Activated CD4-positive, alpha-beta T cell treated with anti-CD3 and anti-CD28 coated beads, Interleukin-10, Interleukin-2, amounts not matched to agents 100 ng/mL and 50 ng/mL, durations not matched to agents 16 hours and 8 hours (primary cell): ENCODE data around the gene SLC25A48.
A peak's percentile ranks its signal among the peaks of the same experiment; 100 is the strongest.

Experiments used
- DNase-seq: peaks from one replicate; pipeline ENCODE4 v3.0.0-alpha.2; 2020

SLC25A48 gene

GRCh38 chr5:135861641-135862040 is 27.2 kb downstream of the SLC25A48 start:
- DNase-seq: no peak

GRCh38 chr5:135862086-135862485 is 27.6 kb downstream of the SLC25A48 start:
- no peak for DNase-seq

DNA sequence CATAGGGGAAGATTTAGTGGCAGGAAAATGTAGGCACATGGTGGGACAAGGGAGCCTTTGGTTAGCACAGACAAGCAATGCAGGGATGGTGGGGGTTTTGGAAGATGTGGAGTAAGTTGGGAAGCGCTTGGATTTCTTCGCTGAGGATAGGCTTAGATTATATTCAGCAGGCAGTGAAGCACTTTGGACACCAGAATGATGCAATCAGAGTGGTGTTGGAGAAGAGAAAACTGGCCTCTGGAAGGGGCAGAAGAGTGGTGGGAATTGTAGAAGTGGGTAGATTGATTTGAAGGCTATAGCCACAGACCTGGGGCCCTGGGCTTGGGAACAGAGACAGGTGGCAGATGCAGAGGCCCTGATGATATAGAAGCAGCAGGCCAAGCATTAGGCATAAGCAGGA is 28.3 kb downstream of the SLC25A48 start:
- DNase-seq: no peak

DNA sequence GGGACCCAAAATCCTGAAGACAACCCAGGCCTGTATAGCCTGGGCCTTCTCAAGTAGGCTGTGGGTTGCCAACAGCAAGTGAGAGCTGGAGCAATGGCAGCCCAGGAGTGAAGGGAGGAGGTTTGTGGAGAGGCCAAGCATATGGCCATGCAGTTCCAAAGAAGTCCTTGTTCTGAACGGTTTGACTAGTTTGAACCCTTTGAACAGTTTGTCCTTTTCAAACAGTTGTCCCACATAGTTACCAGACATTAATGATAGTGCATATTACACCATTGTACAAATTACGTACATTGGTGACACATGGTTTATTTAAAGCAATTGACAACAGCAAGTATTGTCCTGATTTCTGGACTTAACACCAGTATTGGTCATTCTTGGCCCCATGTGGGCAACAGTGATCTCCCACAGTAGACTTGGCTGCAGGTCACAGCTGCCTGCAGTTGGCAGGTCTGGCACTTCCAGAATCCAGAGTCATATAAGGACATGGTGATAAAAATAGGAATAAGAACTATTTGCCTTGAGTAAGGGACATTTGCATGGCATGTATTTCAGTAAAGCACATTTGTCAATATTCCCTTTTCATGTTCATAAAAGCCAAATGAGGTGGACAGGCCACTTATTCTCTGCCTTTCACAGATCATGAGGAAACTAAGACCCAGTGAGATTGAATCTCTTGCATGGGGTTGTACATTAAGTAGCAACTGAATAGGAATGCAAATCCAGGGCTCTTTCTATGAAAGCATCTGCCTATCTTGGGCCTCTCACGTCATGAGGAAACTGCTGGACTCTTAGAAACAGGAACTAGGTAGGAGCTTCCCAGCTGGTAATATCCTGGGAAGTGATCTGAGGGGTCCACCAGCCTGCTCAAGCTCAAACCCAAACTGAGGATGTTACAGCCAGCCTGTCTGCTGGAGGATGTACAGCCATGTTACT is 30.3 kb downstream of the SLC25A48 start:
- DNase-seq: no peak

- DNase-seq: no peak
Measured at GRCh38 chr5:135866016-135866415, 31.6 kb downstream of the SLC25A48 start.

DNA sequence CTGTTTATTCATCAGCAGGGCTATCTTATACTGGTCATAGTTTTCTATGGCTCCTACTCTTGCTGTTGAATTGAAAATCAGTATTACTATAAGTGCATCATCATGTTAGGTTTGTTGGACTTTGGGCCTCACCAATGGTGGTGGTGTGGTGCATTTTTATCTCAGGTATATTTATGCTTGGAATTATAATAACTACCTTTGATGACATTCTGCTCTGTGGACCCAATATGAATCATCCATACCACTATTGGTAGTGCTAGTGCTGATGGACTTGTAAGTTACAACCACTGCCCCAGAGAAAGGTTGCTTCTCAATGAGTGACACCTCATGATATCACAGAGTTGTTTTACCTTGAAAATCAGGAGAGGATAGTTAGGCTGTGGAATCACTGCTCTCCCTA is 33.1 kb downstream of the SLC25A48 start:
- DNase-seq: no peak

DNA sequence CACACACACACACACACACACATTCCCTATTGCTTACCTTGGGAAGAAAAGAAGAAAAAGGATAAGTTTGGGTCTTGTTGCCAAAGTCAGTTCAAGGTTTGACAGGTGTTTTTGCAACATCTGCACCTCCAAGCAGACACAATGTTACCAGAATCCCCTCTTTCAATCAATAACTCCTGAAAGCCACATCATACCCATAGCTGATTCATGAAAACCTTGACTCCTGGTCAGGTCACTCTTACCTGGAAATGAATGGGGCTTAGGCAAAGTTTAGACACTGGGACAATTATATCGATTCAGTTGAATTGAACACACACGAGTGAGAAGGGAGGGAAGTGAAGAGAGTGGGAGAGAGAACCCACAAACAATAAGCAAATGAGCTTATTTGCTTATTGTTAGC is 34.2 kb downstream of the SLC25A48 start:
- no peak for DNase-seq

DNA sequence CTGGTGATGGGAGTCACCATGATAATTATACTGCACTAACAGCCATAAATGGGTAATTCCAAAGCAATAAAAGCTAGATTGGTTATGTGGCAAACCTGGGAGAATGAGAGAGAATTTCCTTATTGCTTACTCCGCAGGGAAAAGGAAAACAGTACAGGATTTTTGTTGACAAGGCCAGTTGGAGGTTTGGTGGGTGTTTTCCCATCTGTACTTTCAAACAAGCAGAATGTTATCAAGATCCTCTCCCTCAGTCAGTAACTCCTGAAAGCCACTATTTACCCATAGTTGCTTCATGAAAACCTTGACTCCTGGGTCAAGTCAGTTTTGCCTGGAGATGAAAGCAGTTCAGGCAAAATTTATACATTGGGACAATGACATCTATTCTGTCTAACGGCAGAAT is 34.8 kb downstream of the SLC25A48 start:
- no peak for DNase-seq

DNA sequence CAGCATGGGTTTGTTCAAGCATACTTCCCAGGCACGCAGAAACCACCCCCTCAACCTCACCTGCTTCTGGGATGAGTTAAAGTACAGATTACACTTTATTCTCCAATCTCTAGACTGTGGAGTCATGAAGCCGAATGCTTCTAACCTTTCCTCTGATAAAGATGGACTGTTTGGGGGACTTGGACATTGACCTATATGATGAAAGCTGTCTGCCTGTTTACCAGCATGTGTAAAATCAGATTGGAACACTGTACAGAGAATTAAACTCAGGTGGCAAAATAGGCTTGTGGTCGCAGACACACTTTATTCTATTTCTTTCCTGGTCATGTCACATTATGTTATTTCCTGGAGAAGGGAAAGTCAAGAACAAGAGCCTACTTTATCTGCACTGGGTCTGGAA is 35.5 kb downstream of the SLC25A48 start:
- DNase-seq: no peak

DNA sequence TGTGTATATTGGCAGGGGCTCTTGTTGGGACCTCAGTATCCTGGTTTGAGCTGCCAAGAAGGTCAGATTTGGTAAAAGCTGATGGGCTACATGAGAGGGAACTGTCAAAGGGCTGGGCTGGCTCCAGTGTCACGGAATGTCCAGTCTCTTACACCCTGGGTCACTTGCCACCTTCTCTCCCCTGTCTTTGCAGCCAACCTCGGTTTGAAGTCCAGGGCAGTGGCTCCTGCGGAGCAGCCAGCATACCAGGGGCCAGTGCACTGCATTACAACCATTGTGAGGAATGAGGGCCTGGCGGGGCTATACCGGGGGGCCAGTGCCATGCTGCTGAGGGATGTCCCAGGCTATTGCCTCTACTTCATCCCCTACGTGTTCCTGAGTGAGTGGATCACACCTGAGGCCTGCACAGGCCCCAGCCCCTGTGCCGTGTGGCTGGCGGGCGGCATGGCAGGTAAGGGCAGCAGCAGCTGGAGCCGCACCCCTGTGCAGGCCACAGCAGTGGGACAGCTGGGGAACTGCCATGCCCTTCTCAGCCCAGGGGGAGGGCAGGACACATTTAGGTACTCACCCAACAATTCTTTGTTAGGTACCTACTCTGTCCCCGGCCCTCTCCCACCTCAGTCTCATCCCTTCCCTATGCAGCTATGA is 36.9 kb downstream of the SLC25A48 start:
- no peak for DNase-seq

- DNase-seq: no peak
Measured at GRCh38 chr5:135873831-135874230, 39.4 kb downstream of the SLC25A48 start.

GRCh38 chr5:135874461-135874860 is 40.0 kb downstream of the SLC25A48 start:
- no peak for DNase-seq

GRCh38 chr5:135875567-135875966 is 41.1 kb downstream of the SLC25A48 start:
- no peak for DNase-seq

GRCh38 chr5:135876146-135876545 is 41.7 kb downstream of the SLC25A48 start:
- no peak for DNase-seq

DNA sequence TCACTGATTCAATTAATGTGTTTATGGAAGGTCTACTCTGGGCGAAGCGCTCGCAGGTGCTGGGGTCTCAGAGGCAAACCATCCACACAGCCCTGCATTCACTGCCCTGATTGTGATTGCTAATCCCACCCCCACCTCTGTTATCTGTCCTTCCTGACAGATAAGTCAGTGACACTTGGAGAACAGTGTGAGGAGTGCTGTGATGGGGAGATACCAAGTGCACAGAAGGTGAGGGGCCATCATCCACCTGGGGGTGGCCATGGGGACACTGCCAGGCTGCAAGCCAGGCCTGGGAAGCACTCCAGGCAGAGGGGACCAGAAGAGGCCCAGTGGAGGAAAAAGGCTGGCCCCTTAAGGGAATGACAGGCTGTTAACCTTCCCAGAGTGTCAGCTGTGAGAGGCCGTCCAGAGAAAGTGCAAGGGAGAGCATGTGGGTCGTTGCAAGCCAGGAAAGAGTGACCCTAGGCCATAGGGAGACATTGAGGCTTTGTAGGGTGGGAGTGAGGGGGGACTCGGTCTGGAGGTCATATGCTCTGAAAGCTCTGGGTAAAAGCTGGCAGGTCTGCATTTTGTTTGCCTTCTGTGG is 43.2 kb downstream of the SLC25A48 start:
- DNase-seq: no peak

GRCh38 chr5:135878156-135878620 is 43.7 kb downstream of the SLC25A48 start:
- no peak for DNase-seq

- no peak for DNase-seq
Measured at GRCh38 chr5:135879591-135879990, 45.1 kb downstream of the SLC25A48 start.

DNA sequence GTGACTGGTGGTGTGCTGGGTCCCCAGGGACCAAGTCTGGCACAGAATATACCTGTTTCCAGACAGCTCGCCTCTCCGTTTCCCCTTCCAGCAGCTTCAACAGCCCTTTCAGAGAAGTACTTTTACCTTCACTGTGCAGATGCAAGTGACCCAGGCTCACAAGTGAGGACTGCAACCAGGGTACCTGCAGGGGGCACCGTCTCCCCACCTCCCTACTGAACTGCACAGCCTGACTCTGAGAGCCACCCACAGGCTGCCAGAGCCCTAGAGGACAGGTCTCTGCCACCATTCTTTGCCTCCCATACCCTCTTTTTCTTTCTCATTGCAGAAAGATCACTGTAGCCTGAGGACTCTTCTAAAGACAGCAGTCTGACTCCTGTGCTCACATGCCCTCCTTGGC is 45.8 kb downstream of the SLC25A48 start:
- peak; percentile 25 for DNase-seq

GRCh38 chr5:135880801-135881200 is 46.3 kb downstream of the SLC25A48 start:
- DNase-seq: no peak

DNA sequence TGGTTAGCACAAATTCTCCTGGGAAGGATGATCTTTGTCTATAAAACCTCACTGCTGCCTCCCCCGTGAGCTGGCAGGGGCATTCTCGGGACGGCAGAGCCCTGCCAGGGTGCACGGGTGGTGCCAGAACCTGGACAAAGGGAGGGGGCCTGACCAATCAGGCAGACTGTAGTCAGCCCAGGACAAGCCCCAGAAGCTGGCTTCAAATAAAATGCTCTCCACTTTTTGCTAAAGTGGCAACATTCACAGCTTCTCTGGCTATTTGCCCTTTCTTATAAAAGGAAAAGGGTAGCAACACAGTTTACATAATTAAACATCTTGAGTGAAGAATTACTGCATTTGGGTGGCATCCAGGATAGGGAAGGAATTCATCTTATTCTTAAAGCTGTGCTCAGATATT is 46.8 kb downstream of the SLC25A48 start:
- DNase-seq: no peak

GRCh38 chr5:135881819-135882218 is 47.4 kb downstream of the SLC25A48 start:
- no peak for DNase-seq

DNA sequence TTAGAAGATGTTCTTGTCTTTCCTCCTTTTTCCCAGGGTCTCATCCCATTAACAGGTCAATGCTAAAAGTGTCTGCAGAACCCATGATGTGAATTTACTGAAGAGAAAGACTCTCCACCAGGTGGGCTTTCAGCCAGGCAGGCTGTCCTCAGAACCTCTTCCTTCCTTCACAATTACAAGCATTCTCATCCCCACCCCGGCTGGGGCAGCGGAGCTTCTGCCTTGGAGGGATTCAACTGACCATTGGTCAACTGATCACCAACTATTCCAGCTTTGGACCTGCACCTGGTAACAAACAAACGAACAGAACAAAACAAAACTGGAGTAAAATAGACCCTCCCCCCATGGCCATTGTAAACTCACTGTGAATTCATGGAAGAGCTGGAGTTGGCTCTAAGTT is 48.6 kb downstream of the SLC25A48 start:
- no peak for DNase-seq

DNA sequence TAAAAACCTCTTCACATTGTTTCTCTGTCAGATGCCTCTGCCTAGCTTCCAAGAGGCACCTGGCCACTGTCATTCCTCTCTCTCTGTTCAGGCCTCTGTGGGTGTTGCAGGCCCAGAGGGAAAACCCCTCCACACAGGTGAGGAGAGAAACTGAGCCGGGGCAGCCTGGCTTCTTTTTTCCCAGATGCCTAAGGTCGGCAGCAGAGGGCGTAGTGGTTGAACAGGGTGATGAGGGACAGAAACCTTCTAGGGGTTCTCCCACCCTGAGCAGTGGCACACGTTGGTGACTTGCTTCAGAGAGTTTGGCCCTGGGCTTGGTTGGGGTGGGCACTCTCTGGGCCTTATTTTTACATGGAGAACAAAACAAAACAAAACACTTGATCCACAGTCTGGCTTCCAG is 49.0 kb downstream of the SLC25A48 start:
- DNase-seq: peak; percentile 19

DNA sequence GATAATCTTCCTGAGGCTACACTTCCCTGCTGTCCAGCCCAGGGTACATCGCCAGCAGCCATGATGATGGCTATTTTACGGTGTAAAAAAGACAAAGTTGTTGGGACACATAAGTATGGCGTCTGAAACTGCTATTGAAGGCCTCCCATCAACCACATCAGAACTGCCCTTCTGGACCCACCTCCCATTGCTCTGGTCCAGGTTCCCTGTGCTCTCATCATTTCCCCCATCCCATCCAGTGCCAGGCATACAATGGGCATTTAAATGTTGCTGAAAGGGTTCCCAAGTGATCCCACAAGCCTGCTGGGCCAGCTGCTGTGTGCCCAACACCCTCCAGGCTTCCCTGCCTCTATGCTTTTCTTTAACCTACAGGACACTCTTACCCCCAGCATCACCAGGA is 50.6 kb downstream of the SLC25A48 start:
- no peak for DNase-seq
